HG02623 (cell line): ENCODE data around the gene FBXL2.
"Not testable (repeated sequence)": the region's sequence is repeated elsewhere in the genome, so short reads cannot be mapped to it uniquely, and the experiment has no call there.

Experiments used
- ATAC-seq: cut with Tn5 transposase; IDR thresholded peaks from one replicate; pipeline ENCODE4 v1.9.1; 2021; ENCODE audit warnings: moderate library complexity; ENCODE audit not compliant: unreplicated experiment

Gene FBXL2

DNA sequence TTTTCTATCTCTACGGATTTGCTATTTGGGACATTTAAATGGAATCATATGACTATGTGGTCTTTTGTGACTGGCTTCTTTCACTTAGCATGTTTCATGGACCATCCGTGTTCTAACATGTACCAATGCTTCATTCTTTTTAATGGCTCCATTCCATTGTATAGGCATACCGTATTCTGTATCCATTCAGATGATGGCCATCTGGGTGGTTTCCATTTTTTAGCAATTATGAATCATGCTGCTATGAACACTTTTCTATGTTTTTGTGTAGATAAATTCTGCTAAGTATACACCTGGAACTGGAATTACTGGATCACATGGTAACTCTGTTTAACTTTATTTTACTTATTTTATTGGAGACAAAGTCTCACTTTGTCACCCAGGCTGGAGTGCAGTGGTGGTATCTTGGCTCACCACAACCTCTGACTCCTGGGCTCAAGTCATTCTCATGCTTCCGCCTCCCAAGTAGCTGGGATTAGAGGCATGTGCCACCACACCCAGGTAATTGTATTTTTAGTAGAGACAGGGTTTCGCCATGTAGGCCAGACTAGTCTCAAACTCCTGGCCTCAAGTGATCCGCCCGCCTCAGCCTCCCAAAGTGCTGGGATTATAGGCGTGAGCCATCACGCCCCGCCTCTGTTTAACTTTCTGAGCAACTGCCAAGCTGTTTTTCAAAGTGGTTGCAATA lies 149.5 kb downstream of the FBXL2 start:
- ATAC-seq = no peak

DNA sequence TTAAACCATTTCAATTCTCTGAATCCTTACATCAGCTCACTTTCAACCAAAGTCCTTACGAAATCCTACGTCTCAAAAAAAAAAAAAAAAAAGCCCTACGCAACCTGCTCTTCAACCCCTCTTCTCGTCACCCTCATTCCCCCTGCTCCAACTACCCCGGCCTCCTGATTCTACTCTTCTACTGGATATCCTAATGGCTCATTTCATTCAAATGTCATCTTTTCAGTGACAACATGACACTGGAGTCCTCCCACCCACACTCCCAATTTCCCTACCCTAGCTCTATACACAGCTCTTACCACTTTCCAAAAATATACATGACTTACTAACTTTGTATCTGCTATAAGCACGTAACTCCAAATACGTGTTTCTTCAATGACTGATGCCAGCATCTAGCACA lies 151.5 kb downstream of the FBXL2 start:
- ATAC-seq = no peak

DNA sequence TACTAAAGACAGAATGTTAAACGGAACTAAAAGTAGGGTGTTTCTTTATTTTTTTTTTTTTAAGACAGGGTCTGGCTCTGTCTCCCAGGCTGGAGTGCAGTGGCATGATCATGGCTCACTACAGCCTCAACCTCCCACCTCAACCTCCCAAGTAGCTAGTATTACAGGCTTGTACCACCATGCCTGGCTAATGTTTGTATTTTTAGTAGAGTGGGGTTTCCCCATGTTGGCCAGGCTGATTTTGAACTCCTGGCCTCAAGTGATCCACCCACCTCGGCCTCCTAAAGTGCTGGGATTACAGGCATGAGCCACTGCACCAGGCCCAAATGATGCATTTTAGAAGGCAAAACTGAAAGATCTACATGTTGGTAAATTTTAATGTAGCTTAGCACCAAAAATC lies 152.1 kb downstream of the FBXL2 start:
- ATAC-seq = not testable (repeated sequence)

DNA sequence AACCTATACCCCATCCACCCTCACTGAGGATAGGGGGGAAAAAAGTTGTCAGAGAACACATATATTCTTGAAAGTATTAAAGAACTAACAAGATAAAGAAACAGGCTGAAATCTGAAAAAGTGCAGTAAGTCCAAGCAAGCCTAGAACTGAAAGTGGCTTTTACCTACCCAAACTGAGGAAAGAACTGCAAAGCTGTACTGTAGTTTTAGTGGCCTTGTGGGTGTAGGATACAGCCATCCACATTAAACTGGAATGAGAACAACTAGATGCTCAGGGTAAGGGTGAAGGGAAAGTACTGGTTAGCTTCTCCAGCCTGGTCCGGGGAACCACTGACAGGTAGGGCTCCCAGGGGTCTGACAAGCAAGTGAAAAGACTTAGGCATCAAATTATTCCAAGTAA lies 152.8 kb downstream of the FBXL2 start:
- ATAC-seq = no peak

DNA sequence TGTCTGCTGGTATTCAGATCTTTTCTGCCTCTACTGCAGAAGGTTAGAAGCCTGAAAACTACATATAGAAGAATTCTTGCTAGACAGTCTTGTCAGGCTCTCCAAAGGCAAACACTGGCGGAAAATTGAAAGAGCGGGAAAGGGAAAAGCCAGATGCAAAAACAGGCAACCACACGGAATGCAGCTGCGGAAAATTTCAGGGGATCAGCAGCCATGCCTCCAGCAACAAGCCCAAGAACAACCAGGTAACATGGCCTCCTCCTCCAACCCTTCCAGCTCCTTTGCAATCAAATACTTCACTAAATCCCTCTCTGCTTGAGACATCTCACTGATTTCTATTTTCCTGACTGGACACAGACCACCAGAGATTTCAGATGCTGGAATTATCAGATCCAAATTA lies 153.3 kb downstream of the FBXL2 start:
- no peak for ATAC-seq

DNA sequence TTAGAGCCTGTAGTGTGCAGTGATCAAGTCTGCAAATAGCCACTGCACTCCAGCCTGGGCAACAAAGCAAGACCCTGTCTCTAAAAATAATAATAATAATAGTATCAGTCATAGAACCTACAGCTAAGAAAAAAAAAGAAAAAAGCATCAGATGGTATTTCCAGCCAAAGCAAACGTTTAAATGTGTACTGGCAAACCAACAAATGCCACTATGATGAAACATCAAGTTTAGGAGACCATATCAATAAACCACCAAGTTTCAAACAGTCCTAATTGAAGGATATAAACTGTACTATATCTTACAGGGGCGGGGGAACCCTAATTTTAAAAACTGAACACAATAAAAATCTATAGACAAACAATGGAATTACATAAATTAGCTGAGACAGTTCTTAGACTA lies 156.6 kb downstream of the FBXL2 start:
- no peak for ATAC-seq
